Breast epithelium (tissue), 3 donors: ENCODE results near the gene GAK.

Experiments
- POLR2A ChIP-seq: fragments of 450-650 bp; IDR thresholded peaks from one replicate; pipeline ENCODE4 v1.6.1; 2016; ENCODE audit warnings: antibody characterized with exemption, mild to moderate bottlenecking, moderate library complexity
- TF ChIP-seq, protein P1 (sequence below), 3 donors: fragments of 450-650 bp; IDR thresholded peaks; one replicate each; pipeline ENCODE4 v1.5.1; 2016 to 2017; ENCODE audit warnings: antibody characterized with exemption in 3 of 3, mild to moderate bottlenecking in 3 of 3, moderate library complexity in 3 of 3

DNA sequence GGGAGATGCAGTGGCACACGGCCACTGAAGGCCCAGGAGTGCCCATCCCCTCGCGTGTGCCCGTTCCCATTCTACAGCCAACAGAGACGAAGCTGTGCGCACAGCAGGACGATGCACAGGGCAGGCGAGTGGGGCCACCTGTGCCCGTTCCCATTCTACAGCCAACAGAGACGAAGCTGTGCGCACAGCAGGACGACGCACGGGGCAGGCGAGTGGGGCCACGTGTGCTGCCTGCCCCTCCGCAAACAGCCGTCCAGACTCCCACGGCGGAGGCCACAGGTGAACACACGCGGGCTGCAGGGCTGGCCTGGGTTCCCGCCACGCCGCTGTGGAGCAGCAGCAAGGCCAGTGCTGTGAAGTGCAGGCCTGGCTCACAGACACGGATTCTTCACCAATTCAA lies 32.0 kb downstream of the GAK start:
- TF ChIP-seq, protein P1, sequence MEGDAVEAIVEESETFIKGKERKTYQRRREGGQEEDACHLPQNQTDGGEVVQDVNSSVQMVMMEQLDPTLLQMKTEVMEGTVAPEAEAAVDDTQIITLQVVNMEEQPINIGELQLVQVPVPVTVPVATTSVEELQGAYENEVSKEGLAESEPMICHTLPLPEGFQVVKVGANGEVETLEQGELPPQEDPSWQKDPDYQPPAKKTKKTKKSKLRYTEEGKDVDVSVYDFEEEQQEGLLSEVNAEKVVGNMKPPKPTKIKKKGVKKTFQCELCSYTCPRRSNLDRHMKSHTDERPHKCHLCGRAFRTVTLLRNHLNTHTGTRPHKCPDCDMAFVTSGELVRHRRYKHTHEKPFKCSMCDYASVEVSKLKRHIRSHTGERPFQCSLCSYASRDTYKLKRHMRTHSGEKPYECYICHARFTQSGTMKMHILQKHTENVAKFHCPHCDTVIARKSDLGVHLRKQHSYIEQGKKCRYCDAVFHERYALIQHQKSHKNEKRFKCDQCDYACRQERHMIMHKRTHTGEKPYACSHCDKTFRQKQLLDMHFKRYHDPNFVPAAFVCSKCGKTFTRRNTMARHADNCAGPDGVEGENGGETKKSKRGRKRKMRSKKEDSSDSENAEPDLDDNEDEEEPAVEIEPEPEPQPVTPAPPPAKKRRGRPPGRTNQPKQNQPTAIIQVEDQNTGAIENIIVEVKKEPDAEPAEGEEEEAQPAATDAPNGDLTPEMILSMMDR (IDR thresholded peaks at IDR 0.05), result no peak
- no peak for TF ChIP-seq POLR2A
